Progenitor cell of endocrine pancreas (in vitro differentiated cells): ENCODE results near the gene RBM12. TPM values are rescaled to one million over a fixed set of nuclear protein-coding genes. Genes with fewer than 3 reads are reported as not detected.

ENCODE experiments used
- DNase-seq: peaks from one replicate; pipeline ENCODE4 v3.0.0; 2021; ENCODE audit warnings: low spot score; ENCODE audit not compliant: unreplicated experiment
- H3K27ac Mint-ChIP-seq: 2 replicates; pipeline ENCODE4 v1.8.0; 2021; ENCODE audit warnings: mild to moderate bottlenecking, moderate library complexity, mixed read lengths
- H3K27me3 Mint-ChIP-seq: 2 replicates; pipeline ENCODE4 v1.8.0; 2021; ENCODE audit warnings: mixed read lengths
- H3K36me3 Mint-ChIP-seq: 2 replicates; pipeline ENCODE4 v1.8.0; 2022; ENCODE audit warnings: mixed read lengths; ENCODE audit not compliant: insufficient read depth
- H3K4me1 Mint-ChIP-seq: 2 replicates; pipeline ENCODE4 v1.8.0; 2021; ENCODE audit warnings: low read depth, mixed read lengths
- H3K4me3 Mint-ChIP-seq: 2 replicates; pipeline ENCODE4 v1.8.0; 2021; ENCODE audit warnings: low read depth, mild to moderate bottlenecking, moderate library complexity, mixed read lengths
- H3K9me3 Mint-ChIP-seq: 2 replicates; pipeline ENCODE4 v1.8.0; 2021; ENCODE audit warnings: low read depth, mixed read lengths
- CTCF ChIP-seq: fragments of 200-600 bp; sonication (generic); IDR thresholded peaks from one replicate; pipeline ENCODE4 v1.5.0; 2021; ENCODE audit warnings: antibody characterized with exemption, mild to moderate bottlenecking; ENCODE audit not compliant: unreplicated experiment
- total RNA-seq: library from RNA; stranded (reverse); gene quantifications from 2 replicates; pipeline ENCODE4 v1.2.1, GENCODE V29; 2021

RBM12 gene
- total RNA-seq, 1 donor from 2014 or later: 157 TPM

DNA sequence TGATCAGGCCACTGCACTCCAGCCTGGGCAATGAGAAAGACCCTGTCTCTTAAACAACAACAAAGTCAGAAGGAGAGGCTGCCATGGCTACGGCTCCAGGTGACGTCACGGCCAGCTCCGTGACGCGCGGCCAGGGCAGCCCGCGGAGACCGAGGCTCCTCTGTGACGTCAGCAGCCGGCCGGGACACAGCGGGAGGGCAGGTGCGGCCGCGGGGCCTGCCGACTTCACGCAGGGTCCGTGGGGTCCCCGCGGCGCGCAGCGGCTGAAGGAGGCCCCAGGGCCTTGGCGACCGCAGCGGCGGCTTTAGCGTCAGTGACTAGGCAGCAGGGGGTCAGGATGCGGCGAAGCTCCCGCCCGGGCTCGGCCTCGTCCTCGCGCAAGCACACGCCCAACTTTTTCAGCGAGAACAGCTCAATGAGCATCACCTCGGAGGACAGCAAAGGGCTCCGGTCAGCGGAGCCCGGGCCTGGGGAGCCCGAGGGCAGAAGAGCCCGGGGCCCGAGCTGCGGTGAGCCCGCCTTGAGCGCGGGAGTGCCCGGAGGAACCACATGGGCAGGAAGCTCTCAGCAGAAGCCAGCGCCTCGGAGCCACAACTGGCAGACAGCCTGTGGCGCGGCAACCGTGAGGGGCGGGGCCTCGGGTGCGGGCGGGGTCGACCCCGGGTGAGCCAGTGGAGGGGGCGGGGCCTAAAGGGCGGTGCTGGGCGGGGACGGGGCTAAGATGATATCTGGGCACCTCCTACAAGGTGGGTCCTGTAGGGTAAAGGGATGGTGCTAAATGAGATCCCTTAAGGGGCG is 48.8 kb downstream of the RBM12 start, which contains the start of gene SPAG4:
TSS of gene SPAG4 (plus strand) at position 163 of the 798 bp plus-strand sequence. CDS start at position 338, 175 bp downstream.
- Mint-ChIP-seq H3K27ac (peak within 1 kb of the TSS; percentile 93), H3K9me3 (no peaks in the 10 kb centered on the region), H3K36me3 (no peaks in the 10 kb centered on the region), H3K4me3 (peak within 1 kb of the TSS; percentile 73), H3K4me1 (peaks cover 6% of the 10 kb centered on the region), H3K27me3 (peaks cover 28% of the 10 kb centered on the region)
- DNase-seq: peak; percentile 94
- TF ChIP-seq CTCF: no peak

DNA sequence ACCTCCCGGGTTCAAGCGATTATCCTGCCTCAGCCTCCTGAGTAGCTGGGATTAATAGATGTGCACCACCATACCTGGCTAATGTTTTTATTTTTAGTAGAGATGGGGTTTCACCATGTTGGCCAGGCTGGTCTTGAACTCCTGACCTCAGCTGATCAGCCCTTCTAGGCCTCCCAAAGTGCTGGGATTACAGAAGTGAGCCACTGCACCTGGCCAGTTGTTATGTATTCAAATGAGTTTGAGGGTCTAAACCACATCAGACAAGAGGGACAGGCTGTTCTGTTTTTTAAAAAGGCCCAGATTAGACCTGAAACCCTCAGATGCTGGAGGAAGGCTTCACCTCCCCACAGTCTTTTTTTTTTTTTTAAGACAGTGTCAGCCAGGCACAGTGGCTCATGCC is 53.2 kb downstream of the RBM12 start:
- Mint-ChIP-seq H3K4me1 (no peaks in the 10 kb centered on the region), H3K27ac (no peak overlapping the region), H3K4me3 (no peak overlapping the region), H3K9me3 (no peaks in the 10 kb centered on the region), H3K27me3 (peaks cover 17% of the 10 kb centered on the region), H3K36me3 (no peaks in the 10 kb centered on the region)
- DNase-seq: no peak
- no peak for TF ChIP-seq CTCF

DNA sequence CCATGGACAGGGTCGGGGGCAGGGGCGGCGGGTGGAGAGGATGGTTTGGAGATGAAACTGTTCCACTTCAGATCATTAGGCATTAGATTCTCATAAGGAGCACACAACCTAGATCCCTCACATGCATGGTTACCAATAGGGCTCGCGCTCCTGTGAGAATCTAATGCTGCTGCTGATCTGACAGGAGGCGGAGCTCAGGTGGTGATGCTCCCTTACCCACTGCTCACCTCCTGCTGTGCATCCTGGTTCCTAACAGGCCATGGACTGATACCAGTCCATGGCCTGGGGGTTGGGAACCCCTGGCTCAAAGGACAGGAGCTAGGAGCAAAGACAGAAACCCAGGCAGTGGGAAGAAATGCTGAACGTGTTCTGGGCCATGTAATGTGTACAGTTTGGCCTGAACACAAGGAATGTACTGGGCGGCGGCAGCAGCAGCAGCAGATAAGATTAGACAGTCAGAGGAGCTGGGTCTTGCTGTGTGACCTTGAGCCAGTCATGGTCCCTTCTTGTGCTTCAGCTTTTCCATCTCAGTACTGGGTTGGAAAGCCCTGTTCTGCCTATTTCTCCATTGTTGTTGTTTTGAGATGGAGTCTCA is 53.8 kb downstream of the RBM12 start:
- H3K27ac Mint-ChIP-seq: no peak overlapping the region
- H3K4me1 Mint-ChIP-seq: no peaks in the 10 kb centered on the region
- no peak for TF ChIP-seq CTCF
- no peaks in the 10 kb centered on the region for H3K36me3 Mint-ChIP-seq
- no peak overlapping the region for H3K4me3 Mint-ChIP-seq
- no peak for DNase-seq
- no peaks in the 10 kb centered on the region for H3K9me3 Mint-ChIP-seq
- H3K27me3 Mint-ChIP-seq: peaks cover 17% of the 10 kb centered on the region

DNA sequence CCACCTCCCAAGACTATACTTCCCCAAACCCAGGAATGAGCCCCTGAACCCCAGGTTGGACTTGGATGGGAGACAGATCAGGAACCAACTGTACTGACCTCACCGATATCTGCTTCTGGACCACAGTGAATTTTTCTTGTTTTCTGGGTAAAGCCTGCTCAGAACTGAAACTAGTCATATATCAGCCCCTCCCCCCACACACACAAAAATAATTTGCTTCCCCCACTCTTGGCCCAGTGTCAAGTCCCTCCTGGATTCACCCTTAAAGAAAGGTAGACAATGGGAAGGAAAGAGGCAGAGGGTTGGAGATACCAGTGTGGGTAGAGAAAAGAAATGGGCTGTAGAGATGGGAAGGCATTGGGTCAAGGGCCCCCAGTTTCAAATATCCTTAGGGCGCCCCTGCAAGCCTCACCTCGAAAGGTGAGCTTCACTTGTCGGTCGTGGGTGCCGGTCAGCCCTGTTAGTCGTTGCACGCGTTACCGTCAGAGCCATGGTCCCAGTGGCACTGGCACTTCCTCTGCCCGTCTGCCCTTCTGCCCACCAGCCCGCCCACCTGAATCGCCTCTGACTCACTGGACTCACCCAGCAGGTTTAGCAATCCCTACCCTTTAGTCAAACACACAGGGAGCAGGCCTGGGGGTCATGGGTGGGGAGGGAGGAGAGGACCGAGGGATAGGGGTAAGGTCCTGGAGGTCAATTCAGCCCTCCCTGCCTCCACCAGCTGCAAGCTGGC is 57.5 kb downstream of the RBM12 start:
- H3K4me3 Mint-ChIP-seq: no peak overlapping the region
- no peaks in the 10 kb centered on the region for H3K9me3 Mint-ChIP-seq
- no peak for DNase-seq
- peaks cover 34% of the 10 kb centered on the region for H3K27me3 Mint-ChIP-seq
- TF ChIP-seq CTCF: no peak
- no peaks in the 10 kb centered on the region for H3K4me1 Mint-ChIP-seq
- no peaks in the 10 kb centered on the region for H3K36me3 Mint-ChIP-seq
- no peak overlapping the region for H3K27ac Mint-ChIP-seq

GRCh38 chr20:35606127-35606526 is 58.6 kb downstream of the RBM12 start:
- Mint-ChIP-seq H3K36me3 (no peaks in the 10 kb centered on the region), H3K9me3 (no peaks in the 10 kb centered on the region), H3K4me1 (peaks cover 1% of the 10 kb centered on the region), H3K27me3 (peaks cover 41% of the 10 kb centered on the region), H3K4me3 (no peak overlapping the region), H3K27ac (no peak overlapping the region)
- DNase-seq: no peak
- TF ChIP-seq CTCF: no peak
